Stimulated activated CD4-positive, alpha-beta T cell treated with anti-CD3 and anti-CD28 coated beads, Interleukin-12 subunit alpha, Interleukin-12 subunit beta, amount 100 ng/mL, for 24 hours (primary cell): Measurements from ENCODE around the gene SPSB1.

Experiments used
- DNase-seq, 2 experiments: peaks; one replicate each; pipeline ENCODE4 v3.0.0-alpha.2; 2020; ENCODE audit warnings: low read depth in 2 of 2

The SPSB1 gene

DNA sequence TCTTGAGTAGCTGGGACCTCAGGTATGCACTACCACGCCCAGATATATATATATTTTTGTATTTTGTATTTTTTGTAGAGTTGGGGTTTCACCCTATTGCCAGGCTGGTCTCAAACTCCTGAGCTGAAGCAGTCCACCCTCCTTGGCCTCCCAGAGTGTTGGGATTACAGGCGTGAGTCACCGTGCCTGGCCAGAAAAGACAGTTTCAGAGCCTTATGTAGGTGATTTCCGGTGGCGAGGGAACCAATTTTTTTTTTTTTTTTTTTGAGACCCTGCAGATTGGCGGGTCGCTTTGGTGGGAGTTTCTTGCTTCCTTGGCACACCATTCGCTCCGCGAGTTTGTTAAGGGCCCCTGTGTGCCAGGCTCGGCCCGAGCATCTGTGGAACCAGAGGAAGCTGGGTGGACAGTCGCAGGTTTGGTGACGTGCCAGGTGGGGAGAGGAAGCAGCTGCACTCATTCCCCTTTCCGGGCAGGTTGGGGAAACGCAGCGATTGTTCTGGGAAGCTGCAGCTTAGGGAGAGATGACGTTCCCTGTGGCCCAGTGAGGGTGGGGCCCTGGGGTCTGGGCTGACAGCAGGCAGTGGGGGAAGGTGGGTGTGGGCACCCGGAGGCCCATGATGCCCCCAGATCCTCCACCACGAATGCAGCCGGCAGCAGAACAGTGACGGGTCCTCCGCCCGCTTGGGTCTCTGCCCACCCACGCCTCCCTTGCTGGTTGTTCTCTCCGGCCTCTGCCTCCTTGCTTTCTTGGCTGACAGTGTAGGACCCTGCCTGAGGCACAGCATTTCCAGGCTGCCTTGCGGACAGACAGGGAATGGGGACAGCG, 25.1 kb downstream of the SPSB1 start:
- DNase-seq: no peak

DNA sequence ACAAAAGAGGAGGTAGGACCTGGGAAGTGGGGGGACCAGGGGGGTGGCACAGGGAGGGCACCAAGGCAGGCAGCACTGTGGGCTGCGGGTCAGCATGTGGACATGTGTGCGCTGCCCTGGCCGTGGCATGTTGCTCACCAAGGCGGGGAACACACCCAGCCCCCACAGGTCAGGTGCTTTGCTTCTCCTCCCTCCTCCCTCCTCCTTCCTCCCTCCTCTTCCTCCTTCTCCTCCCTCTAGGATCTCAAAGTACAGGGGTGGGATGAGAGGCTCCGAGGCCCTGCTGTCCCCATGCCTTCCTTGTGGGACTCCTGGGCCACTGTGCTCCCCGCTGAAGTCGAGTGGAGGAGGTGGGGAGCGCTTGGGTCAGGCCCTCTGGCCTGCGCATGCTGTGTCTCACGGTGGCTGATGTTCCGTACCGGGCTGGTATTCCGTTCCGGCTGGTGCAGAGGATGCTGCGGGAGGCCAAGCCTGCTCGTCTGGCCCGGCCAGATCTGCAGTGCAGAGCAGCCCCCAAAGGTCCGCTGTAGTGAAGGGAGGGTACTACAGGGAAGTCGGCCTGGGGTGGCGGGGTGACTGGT, 26.6 kb downstream of the SPSB1 start:
- DNase-seq: no peak

DNA sequence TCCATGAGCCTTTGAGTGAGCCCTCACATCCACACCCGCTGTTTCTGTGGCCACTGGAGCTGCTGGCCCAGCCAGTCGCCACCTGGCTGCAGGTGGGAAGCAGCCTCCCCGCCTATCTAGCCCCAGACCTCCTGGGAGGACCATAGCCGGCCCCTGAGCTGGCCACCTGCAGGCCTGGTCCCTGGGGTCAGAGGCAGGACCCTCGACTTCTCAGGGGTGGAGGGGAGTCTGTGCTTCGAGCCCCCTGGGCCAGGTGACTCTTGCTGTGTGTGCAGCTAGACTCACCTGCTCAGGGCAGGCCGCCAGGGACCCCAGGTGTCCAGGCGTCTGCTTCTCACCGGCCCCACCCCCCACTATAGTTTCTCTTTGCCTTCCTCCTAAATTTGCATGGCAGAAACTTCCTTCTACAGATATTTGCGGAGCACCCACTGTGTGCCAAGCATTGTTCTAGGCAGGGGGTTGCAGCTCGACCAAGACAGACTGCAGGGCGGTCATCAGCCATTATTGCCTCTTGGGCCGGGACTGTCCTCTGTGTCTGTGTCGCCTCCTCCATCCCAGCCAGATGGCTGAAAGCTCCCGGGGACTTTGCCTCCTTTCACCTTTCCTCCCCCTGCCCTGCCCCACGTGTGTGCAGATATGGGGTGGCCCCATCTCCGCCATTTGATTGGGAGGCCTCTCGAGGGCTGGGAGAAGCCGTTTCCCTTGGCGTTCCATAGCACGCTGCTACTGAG, 27.3 kb downstream of the SPSB1 start:
- DNase-seq: no peak

DNA sequence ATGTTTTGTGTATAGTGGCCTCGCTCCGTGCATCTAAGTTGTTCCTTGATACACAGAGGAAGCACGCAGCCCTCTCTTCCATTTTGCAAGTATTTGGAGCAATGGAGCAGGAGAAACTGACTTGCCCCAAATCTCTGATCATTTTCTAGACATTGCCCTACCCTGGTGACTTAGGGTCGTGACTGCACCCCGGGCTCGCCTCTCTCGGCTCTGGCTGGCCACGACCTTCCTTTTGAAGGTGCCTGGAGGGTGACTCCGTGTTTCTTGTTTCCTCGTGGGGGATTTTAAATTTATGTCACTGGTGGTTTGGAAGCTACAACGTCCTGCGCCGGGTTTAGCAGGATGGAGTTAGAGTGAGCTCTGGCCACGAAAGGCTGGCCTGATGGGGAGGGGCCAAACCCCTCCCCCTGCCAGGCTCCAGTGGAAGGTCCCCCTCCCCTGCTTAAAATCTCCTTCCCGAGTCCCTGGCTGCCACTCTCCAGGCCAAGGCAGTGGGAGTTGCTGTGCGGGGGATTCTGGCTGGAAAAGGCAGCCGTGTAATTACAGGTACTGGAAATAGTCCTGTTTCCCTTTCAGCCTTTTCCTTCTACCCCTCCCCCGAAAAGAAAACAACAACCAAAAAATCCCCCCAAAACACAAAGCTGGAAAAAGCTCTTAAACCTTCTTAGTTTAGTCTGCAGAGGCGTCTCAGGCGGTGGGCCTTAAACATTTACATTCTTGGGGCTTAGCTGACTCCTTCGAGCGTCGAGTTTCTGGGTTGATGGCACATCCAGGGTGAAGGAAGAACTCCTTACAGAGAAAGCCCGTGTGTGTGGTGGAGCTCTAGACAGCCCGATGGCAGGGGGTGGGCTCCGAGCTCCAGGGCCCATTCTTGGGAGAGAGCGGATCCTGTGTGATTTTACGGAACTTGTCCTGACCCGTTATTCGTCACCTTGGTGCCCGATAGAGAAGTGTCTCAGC, 28.1 kb downstream of the SPSB1 start:
- DNase-seq: no peak

DNA sequence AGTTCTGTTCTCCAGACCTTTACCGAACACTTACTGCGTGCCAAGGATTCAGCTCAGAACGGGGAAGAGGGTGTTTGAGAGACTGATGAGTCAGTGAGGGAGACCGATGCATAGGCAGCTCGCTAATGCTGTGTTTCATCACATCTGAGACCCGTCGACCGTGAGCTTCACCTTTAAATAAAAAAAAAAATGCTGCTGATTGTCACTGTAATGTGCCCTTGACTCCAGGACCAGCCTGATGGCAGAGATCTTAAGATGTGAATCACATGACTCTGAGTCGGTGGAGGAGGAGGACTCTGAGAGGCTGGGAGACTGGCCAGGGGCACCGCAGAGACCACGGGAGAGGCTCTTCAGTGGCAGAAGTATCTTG, 28.8 kb downstream of the SPSB1 start:
- DNase-seq: no peak

DNA sequence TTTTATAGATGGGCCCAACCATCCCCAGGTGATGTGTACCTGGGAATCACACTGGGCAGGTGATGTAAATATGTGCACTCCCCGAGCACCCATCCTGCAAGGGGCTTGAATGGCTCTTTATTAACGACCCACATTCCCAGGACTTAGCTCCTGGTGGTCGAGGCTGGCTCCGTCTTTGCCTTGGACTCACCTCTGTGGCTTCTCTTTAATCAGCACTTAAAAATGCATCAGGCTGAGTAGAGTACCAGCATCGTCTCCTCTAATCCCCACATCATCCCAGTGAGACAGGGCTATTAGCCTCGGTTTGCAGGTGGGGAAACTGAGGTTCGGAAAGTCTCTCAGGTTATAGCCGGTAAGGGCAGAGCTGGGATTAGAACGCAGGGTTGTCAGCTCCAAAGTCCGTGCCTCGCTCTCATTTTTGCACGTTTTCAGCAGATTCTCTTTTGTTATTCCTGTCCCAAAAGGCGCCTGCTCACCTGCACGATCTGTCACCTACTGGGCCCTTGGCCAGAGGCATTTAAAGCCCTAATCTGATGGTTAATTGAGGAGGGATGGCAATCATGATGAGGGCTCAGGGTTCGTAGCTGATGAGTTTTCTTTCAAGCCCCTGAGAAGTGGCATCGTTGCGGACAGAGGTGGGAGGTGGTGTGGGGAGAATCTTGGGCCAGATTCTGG, 29.4 kb downstream of the SPSB1 start:
- DNase-seq: no peak

DNA sequence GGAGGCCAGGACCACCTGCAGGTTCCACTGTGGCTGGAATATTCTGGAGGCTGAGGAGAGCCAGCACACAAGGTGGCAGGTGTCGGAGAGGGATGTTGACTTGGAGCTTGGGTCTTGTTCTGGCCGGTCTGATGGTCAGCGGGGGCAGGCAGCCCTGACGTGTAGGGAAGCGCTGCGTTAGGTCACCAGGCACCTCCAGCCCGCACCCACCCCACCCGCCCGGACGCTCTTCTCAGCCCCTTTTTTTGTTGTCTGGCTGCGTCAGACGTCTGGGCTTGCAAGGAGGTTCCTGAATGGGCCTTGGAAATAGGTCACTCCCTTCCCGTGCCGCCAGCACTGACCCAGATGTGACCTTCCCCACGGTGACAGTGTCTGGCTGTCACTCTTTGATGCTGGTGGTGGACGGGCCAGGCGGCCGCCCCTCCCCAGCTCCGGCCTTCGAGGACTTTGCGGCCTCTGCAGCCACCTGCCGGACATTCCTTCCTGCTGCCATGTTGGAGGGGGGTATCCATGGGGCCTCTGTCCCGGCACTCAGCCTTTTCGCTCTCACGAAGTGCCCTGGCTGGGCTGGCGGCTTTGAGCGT, 30.1 kb downstream of the SPSB1 start:
- DNase-seq: no peak

DNA sequence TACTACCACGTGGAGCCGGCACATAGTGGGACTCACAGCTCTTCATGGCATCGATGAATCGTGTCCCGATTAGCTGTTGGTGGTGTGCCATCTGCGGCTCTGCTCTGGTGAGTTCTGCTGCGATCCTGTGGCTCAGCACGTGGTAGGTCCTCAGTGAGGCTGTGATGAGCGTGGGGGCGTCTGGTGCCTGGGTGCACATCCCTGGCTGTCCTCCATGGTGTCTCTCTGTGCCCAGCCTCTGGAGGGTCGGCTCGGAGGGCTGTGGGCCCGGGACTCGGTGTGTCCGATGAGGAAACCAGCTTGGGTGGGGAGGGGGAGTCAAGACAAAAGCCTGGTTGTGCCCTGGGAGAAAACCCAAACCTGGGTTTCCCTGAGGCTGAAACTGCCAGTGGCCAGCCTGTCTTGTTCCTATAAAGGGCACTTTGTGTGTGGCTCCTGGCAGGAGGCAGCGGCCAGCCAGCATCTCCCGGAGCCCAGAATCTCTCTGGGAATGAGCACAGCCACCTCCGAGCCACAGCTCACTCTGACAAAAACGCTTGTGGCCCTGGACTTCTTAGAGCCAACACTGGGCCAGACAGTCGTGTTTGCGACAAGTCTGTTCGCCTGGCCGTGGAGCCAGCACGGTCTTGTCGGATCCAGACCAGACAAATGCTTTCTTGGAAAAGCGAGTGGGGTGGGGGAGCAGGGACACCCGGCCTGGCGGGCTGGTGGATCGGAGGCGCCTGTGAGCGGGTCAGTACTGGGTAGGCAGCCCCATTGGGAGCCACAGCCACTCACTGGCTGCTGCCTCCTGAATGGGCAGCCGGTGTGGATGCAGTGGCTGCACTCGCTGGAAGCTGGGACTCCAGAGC, 31.8 kb downstream of the SPSB1 start:
- no peak for DNase-seq

DNA sequence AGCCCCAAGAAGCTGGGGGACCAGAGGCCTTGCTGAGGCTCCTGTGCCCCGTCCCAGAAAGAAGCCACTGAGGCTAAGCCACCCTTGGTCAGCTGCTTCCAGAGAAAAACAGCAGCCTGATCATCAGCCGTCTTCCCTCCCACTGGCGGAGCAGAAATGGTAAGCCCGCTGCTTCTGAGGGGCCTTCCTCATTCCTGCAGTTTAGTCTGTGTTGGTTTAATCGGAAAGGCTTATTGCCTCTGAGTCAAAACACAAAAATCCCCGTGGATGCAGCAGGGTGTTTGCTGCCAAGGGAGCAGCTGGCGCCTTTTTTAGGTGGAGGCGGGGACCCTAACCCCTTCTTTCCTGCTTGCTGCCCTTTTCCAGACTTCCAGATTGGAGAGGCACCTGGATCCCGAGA, 33.9 kb downstream of the SPSB1 start:
- no peak for DNase-seq

DNA sequence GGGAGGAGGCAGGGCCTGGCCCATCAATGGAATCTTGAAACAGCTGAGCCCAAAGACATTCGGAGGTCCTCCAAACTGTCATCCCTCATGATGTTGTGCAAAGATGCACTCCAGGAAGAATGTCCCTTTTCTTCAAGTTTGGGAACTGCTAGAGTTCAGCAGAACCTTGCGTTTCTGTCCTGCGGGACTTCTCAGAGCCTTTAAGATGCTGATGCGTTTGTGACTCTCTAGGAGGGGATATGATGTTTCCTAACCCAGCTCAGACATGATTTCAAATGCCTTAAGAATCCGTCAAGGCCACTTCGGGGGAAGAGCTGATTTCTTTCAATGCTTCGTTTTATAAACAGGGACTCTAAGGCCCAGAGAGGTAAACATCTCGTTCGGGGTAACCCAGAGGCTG, 35.5 kb downstream of the SPSB1 start:
- no peak for DNase-seq

DNA sequence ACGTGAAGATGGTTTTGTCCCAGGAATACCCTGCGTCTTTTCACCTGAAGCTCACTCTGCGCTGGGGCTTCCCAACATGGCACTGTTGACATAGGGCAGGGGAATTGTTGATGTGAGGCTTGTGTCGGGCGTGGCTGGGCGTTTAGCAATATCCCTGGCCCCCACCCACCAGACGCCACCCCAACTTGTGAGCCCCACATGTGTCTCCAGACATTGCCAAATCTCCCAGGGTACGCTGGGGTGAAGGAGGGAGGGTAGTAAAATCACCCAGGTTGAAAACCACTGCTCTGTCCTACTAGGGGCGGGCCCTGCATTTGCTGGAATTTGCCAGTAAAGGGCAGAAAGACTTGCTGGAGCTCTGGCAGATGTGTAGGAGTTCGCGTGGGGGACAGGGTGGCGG, 36.0 kb downstream of the SPSB1 start:
- no peak for DNase-seq

DNA sequence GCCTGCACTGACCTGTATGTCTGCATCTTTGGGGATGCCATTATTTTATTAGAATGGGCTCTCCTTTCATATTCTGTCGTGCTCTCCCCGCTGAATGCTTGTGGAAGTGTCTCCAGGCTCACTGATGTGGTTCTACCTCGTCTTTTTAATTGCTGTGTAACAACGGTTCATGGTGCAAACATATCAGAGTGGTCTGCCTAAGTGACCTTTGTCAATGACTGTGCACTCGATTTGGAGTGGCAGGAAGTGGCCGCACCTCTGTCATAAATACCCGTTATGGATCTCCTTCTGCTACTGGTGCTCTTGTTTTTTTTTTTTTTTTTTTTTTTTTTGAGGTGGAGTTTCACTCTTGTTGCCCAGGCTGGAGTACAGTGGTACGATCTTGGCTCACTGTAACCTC, 38.3 kb downstream of the SPSB1 start:
- no peak for DNase-seq

DNA sequence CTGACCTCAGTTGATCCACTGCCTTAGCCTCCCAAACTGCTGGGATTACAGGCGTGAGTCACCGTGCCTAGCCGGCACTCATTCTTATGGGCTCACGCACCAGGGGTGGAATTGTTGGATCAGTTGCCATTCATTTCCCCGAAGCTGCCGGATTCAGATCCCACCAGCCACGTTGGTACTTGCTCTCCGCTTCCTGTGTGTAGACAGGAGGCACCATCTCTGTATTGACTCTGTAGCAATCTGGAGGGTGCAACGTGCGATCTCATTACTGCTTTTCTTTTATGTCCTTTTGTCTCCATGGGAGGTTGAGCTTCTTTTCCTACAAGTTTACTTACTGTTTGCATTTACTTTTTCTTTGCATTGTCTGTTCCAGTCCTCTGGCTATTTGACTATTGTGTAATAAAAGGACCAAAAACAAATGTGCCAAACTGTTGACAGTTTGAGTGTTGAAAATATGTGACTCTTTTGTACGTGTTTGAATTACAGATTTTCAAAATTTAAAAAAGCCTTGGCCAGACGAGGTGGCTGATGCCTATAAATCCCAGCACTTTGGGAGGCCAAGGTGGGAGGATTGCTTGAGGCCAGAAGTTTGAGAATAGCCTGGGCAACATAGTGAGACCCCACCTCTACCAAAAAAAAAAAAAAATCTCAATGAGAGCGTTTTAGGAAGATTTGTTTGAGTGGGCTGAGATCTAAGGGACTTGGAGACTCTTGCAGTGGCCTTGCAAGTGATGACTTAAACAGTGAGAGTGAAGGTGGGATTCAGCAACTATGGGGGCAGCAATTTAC, 39.1 kb downstream of the SPSB1 start:
- no peak for DNase-seq

DNA sequence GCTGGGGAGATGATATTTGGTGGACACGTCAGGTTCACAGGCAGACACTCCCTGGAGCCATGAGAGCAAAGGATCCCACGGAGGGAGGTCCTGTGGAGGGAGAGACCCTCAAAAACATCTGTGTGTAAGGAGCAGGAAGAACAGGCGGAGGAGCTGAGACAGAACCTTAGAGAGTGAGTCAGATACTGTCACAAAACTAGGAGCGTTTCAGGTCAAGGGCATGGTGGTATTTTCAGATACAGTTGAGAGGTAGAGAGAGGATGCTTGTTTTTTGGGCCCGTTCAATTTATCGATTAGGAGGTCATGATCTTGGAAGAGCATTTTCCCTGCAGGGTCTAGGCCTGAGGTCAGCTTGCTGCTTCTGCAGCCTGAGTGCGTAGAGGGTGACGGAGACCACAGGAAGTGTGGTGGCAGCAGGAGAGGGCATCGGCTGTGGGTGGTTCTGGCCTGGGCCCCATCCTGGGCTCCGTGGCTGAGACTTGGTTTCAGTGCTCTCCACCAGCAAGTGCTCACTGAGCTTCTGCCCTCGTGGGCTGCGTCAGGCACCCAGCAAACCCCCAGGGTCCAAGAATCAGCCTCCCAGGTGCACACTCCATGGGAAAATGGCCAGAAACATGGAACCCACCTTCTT, 39.9 kb downstream of the SPSB1 start:
- no peak for DNase-seq

DNA sequence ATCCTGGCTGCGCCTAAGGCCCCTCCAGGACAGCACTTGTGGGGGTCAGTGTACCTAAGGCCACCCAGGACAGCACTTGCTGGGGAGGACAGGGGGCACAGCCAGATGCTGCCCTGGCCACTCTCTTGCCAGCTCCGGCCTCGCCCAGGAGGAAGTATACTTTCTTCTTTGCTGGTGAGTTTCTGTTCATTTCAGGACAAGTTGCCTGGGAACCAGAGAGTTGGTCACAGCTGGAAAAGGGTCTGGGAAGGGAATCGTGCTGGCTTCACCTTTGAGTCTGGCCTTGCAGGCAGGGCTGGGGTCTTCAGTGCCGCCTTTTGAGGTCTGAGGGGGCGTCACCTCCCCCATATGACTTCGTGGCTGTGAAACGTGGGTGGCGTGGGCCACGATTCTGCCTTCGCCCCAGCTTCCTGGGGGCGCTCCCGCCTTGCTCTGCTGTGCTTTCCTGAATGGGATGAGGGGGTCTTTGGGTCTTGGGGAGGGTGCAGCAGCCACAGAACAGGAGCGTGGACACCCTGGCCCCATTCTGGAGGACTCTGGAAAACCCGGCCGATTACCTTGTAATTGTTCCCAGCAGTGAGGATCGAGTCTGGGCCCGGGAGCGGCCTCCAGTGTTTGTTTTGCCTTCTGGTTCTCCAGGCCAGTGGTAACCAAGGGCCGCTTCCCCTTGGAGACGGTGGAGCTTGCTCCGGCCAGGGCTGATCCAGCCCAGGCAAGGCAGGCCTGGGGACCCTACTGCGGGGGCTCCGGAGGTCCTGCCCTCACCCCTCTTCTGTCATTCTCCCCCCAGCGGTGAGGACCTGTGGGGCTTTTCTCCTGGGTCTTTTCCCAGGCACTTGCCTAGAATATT, 45.9 kb downstream of the SPSB1 start:
- no peak for DNase-seq

DNA sequence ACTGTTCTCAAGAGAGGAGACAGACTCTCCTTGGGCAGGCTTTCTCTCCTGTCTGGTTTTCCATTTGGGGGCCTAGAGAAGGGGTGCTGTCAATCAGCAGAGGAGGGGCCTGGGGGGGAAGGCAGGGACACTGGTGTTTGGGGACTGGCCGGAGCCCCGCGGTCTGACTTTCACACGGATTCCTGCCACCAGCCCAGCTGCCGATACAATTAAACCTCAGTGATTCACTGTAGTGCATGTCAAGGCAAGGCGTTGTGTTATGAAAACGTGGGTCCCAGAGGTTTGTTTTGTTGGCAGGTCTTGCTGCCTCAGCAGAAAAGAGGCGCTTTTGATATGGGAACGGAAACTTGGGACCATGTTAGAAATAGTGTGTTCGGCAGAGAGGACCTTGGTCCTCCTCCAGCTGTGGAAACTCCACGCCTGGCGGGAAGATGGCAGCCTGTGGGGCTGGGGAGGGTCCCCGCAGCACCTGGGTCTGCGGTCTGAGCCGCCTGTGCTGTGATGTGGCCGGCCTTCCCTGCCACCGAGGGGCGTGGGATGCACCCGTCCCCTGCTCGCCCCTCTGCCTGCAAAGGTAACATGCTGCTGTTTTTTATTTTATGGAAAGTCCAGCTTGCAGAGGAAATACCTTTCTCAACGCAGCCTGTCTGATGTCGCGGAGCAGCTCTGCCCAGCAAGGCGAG, 47.6 kb downstream of the SPSB1 start:
- no peak for DNase-seq

DNA sequence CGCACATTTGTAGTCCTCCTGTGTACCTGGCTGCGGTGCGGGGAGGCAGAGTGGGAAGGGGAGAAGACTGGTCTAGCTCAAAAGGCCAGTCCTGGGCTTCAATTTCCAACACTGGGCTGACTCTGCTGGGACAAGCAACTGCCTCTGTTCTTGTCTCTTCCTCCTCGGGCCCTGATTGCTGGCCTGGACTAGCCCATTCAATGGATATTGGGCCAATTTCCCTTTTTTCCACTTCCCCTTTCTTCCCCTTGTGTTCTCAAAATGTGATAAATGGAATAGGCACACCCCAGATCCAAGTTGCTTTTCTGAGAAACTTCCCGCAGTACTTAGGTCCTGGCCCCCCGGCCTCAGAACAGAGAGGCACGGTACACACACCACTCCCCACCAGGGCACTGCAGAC, 48.2 kb downstream of the SPSB1 start:
- no peak for DNase-seq
